Activated B cell treated with CpG ODN at 0.5 μM for 24 hours (primary cell): ENCODE measurements around the gene DBN1. TPM values are rescaled to one million over a fixed set of nuclear protein-coding genes. Genes with fewer than 3 reads are reported as not detected.

Experiments used
- ATAC-seq: fragments of 200-7000 bp; cut with Tn5 transposase; one replicate; pipeline ENCODE4 v1.10.0; 2021; ENCODE audit warnings: low read depth, mild to moderate bottlenecking, moderate library complexity
- CTCF ChIA-PET: fragments of 350-600 bp; sonication (Branson Sonifier 250); formaldehyde crosslinking; loops from one replicate; lab custom pipeline; 2021; ENCODE audit warnings: antibody characterized with exemption; lab: Charles Lee
- POLR2A ChIA-PET: fragments of 350-600 bp; sonication (Branson Sonifier 250); formaldehyde crosslinking; loops from one replicate; lab custom pipeline; 2021; ENCODE audit warnings: antibody characterized with exemption; lab: Charles Lee
- DNase-seq: peaks from one replicate; pipeline ENCODE4 v3.0.0; 2022
- H3K27ac Mint-ChIP-seq: one replicate; pipeline ENCODE4 v1.8.0; 2020; ENCODE audit warnings: mixed read lengths
- H3K27me3 Mint-ChIP-seq: one replicate; pipeline ENCODE4 v1.8.0; 2021; ENCODE audit warnings: mixed read lengths
- H3K36me3 Mint-ChIP-seq: one replicate; pipeline ENCODE4 v1.8.0; 2021; ENCODE audit warnings: low read depth, mixed read lengths
- H3K4me1 Mint-ChIP-seq: one replicate; pipeline ENCODE4 v1.8.0; 2021; ENCODE audit warnings: mixed read lengths
- H3K4me3 Mint-ChIP-seq: one replicate; pipeline ENCODE4 v1.8.0; 2020; ENCODE audit warnings: mild to moderate bottlenecking, mixed read lengths
- H3K9me3 Mint-ChIP-seq: one replicate; pipeline ENCODE4 v1.8.0; 2020; ENCODE audit warnings: mixed read lengths
- intact Hi-C: fragments of 100-400 bp; cut with micrococcal nuclease; formaldehyde crosslinking; loops from one replicate; pipeline ENCODE4 v1.15.1; 2024
- total RNA-seq: library from RNA; stranded (reverse); gene quantifications from 2 replicates; pipeline ENCODE4 v1.2.3, GENCODE V29; 2022
- TF ChIP-seq, protein P1 (sequence below): fragments of 200-600 bp; IDR thresholded peaks from one replicate; pipeline ENCODE4 v1.8.0; 2022; ENCODE audit warnings: antibody characterized with exemption, mild to moderate bottlenecking

DBN1 gene
- total RNA-seq, 1 donor from 2014 or later = 3.9 TPM

DNA sequence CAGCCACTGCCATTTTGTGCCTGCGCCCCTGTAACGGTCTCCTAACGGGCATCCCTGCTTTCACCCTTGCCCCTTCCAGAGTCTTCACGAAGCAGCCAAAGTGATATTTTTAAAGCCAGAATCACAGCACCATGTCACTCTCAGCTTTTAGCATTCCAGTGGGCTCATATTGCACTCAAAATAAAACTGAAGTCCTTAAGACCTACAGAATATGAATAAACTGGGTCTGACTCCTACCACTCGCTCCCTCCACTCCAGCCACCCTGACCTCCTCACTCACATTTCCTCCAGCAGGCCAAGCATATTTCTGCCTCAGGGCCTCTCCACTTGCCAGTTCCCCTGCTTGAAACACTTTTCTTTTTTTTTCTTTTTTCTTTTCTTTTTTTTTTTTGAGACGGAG is 26.4 kb upstream of the DBN1 start:
- Mint-ChIP-seq H3K4me1 (peaks cover 69% of the 10 kb centered on the region), H3K27ac (no peak overlapping the region), H3K4me3 (peak overlapping the region; percentile 9), H3K27me3 (peaks cover 2% of the 10 kb centered on the region), H3K9me3 (no peaks in the 10 kb centered on the region), H3K36me3 (peaks cover 17% of the 10 kb centered on the region)
- ATAC-seq = no peak
- intact Hi-C loops = loop anchor here (2.0 to 10.0 kb wide), 2 partner anchors 181 to 385 kb away; no protein-coding TSS in a partner anchor
- TF ChIP-seq, protein P1, sequence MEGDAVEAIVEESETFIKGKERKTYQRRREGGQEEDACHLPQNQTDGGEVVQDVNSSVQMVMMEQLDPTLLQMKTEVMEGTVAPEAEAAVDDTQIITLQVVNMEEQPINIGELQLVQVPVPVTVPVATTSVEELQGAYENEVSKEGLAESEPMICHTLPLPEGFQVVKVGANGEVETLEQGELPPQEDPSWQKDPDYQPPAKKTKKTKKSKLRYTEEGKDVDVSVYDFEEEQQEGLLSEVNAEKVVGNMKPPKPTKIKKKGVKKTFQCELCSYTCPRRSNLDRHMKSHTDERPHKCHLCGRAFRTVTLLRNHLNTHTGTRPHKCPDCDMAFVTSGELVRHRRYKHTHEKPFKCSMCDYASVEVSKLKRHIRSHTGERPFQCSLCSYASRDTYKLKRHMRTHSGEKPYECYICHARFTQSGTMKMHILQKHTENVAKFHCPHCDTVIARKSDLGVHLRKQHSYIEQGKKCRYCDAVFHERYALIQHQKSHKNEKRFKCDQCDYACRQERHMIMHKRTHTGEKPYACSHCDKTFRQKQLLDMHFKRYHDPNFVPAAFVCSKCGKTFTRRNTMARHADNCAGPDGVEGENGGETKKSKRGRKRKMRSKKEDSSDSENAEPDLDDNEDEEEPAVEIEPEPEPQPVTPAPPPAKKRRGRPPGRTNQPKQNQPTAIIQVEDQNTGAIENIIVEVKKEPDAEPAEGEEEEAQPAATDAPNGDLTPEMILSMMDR = no peak
- CTCF ChIA-PET = interaction anchor here (1.2 to 4.1 kb wide), 4 partner anchors 16 to 110 kb away, joined by 5 to 36 read pairs (median 15); partner anchors contain the start of gene DDX41
- no peak for DNase-seq
- POLR2A ChIA-PET = interaction anchor here (7.7 kb wide), 1 partner anchor 9 kb away, joined by 96 read pairs; the partner anchor contains the start of gene DOK3

DNA sequence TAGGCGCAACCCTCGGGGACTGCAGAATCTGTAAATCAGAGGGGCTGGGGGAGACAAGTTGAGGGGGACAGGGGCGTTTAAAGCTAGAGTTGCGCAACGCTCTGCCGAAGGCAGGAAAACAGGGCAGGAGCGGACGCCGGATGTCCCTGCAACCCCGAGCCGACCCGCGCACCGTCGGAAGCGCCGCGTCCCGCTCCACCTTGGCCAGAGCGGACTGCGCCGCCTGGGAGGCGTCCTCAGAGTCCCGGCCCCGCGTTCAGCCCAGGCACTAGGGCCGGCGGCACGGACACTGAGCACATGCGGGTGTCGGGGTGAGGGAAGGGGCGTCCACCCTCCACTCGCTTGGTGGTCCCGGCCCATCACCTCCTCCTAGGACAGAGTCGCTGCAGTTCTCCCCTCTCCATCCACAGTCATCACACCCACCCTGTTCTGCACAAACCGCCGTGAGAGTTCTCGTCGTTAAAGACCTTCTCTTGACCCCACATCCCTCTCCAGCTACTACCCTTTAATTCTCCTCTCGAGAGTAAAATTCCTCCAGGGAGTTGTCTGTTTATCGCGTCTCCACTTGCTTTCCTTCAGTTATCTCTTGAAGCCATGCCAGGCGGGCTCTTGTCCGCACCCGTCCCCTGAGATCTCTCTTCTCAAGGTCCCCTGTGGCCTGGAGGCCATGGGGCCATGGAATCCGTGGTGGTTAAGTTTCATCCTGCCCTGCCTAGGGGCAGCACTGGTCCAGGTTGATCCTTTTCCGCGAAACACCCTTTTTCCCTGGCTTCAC is 24.8 kb upstream of the DBN1 start:
- Mint-ChIP-seq H3K9me3 (no peaks in the 10 kb centered on the region), H3K27me3 (peaks cover 2% of the 10 kb centered on the region), H3K4me3 (peak overlapping the region; percentile 80), H3K36me3 (peaks cover 9% of the 10 kb centered on the region), H3K4me1 (peaks cover 80% of the 10 kb centered on the region), H3K27ac (peak overlapping the region; percentile 39)
- CTCF ChIA-PET = interaction anchor here (1.0 to 1.9 kb wide), 6 partner anchors 9 to 189 kb away, joined by 3 to 11 read pairs (median 8); partner anchors contain the start of gene DOK3
- intact Hi-C loops = no loop called here
- ATAC-seq (no peak), DNase-seq (no peak)
- TF ChIP-seq, protein P1 = no peak
- POLR2A ChIA-PET = interaction anchor here (0.9 to 7.7 kb wide), 6 partner anchors 11 to 94 kb away, joined by 3 to 96 read pairs (median 4); partner anchors contain the start of gene DOK3

DNA sequence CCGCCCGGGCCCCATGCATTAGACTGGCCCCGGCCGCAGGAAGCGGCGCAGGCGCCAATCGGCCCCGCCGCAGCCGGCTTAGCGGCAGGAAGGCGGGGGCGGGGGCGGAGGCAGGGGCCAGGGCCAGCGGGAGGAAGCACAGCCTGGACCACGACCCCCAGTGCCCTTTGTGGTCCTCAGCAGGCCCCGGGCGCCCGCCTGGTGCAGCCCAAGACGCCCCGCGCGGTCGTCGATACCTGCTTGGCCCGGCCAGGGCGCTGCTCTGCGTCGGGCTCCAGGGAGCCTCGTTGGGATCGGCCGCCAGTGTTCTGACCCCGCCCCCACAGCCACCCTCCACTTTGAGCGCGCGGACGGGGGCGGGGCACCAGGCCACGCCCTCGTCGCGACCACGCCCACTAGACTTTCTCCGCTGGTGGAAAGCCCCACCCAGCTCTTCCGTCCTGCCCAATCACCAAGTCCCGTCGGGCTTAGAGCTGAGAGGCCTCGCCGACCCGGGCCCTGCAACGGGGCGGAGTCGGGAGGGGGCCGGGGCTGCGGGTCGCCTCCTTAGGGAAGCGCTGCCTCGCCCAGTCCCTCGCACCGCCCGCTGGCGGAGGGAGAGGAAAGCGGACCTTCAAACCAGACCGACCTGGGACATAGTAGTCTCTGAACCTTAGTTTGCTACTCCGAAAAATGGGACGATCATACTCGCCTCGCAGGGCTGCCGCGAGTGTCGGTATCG is 24.0 kb upstream of the DBN1 start, which contains the start of gene PDLIM7:
Gene PDLIM7 (minus strand): TSS at position 313 of the 721 bp plus-strand sequence. CDS start 1,092 bp downstream, outside the sequence.
- Mint-ChIP-seq H3K4me3 (peak within 1 kb of the TSS; percentile 80), H3K4me1 (peaks cover 79% of the 10 kb centered on the region), H3K36me3 (peaks cover 4% of the 10 kb centered on the region), H3K27ac (peak within 1 kb of the TSS; percentile 39), H3K27me3 (peaks cover 2% of the 10 kb centered on the region), H3K9me3 (no peaks in the 10 kb centered on the region)
- intact Hi-C loops = loop anchor here (1.0 to 2.0 kb wide), 8 partner anchors 11 to 186 kb away; partner anchors contain the start of genes DDX41, FAM193B, GRK6 and MXD3
- ChIA-PET CTCF (interaction anchor here (0.7 to 1.9 kb wide), 7 partner anchors 10 to 188 kb away, joined by 3 to 11 read pairs (median 7); partner anchors contain the start of gene DOK3), POLR2A (interaction anchor here (0.5 to 7.7 kb wide), 9 partner anchors 11 to 950 kb away, joined by 3 to 96 read pairs (median 4); partner anchors contain the start of genes DOK3 and LMAN2)
- TF ChIP-seq, protein P1 = no peak
- peak; percentile 97 for DNase-seq
- peak; percentile 83 for ATAC-seq

DNA sequence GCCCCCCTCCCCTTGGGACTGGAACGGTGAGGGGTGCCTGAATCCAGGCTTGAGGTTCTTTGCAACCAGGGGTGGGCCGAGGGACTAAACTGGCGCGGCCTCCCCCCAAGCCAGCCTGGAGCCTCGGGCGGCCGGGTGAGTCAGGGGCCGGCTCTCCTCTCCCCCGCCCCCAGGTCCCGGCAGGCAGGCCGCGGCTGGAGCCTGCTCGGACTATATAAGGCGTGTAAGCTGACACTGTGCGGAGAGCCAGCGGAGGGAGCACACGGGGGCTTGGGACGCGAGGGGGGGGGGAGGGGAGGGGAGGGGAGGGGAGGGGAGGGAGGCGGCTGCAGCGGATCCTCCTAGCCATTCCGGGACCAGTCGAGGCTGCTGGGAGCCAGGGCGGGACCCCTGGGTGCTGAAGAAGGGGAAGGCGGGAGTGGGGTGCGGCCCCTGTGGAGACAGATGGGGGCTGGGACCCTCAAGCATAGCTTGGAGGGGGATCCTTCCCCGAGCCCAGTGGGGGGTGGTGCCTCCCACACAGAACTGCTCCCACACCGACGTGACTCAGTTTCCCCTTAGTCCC is 23.4 kb upstream of the DBN1 start:
- DNase-seq (no peak), ATAC-seq (no peak)
- ChIA-PET CTCF (interaction anchor here (0.7 to 1.9 kb wide), 6 partner anchors 12 to 188 kb away, joined by 5 to 11 read pairs (median 8); partner anchors contain the start of gene DOK3), POLR2A (interaction anchor here (0.5 to 7.7 kb wide), 9 partner anchors 12 to 950 kb away, joined by 3 to 96 read pairs (median 4); partner anchors contain the start of genes DOK3 and LMAN2)
- no peaks in the 10 kb centered on the region for H3K36me3 Mint-ChIP-seq
- H3K27ac Mint-ChIP-seq = no peak overlapping the region
- peak overlapping the region; percentile 66 for H3K4me3 Mint-ChIP-seq
- TF ChIP-seq, protein P1 = no peak
- no peaks in the 10 kb centered on the region for H3K9me3 Mint-ChIP-seq
- intact Hi-C loops = loop anchor here (1.0 to 2.0 kb wide), 8 partner anchors 11 to 186 kb away; partner anchors contain the start of genes DDX41, FAM193B, GRK6 and MXD3
- peaks cover 72% of the 10 kb centered on the region for H3K4me1 Mint-ChIP-seq
- peaks cover 2% of the 10 kb centered on the region for H3K27me3 Mint-ChIP-seq
